ENCODE data around the gene MAPK4.

The MAPK4 gene

DNA sequence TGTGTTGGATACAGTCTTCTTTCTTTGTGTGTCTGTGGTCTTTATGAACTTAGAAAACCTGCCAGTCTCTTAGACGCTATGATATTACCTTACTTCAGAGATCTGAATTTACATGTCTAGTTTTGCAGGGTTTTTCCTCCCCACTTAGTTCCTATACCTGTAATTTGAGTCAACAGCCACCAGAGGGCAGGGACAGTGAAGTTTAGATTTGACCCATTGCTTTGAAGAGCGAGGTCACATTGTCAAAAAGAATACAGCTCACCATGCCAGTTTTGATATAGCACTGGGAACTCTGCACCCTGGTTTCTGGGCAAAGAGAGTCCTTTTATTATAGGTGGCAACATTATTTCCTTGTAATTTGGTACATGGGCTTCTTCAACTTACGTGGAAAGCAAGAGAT, 102.3 kb downstream of the MAPK4 start:
- Histone ChIP-seq H3K27ac (replicated peaks) (no peak overlapping the region), H3K4me3 (replicated peaks; ENCODE audit: insufficient read depth, low read length) (no peak overlapping the region), H3K27me3 (ENCODE audit: insufficient read depth, poor library complexity, severe bottlenecking) (peaks cover 5% of the 10 kb centered on the region)
- TF ChIP-seq, protein P1, sequence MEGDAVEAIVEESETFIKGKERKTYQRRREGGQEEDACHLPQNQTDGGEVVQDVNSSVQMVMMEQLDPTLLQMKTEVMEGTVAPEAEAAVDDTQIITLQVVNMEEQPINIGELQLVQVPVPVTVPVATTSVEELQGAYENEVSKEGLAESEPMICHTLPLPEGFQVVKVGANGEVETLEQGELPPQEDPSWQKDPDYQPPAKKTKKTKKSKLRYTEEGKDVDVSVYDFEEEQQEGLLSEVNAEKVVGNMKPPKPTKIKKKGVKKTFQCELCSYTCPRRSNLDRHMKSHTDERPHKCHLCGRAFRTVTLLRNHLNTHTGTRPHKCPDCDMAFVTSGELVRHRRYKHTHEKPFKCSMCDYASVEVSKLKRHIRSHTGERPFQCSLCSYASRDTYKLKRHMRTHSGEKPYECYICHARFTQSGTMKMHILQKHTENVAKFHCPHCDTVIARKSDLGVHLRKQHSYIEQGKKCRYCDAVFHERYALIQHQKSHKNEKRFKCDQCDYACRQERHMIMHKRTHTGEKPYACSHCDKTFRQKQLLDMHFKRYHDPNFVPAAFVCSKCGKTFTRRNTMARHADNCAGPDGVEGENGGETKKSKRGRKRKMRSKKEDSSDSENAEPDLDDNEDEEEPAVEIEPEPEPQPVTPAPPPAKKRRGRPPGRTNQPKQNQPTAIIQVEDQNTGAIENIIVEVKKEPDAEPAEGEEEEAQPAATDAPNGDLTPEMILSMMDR (IDR thresholded peaks at IDR 0.05; ENCODE audit: insufficient read depth, low read length) = peak; percentile 70
- TF ChIP-seq, protein P2, sequence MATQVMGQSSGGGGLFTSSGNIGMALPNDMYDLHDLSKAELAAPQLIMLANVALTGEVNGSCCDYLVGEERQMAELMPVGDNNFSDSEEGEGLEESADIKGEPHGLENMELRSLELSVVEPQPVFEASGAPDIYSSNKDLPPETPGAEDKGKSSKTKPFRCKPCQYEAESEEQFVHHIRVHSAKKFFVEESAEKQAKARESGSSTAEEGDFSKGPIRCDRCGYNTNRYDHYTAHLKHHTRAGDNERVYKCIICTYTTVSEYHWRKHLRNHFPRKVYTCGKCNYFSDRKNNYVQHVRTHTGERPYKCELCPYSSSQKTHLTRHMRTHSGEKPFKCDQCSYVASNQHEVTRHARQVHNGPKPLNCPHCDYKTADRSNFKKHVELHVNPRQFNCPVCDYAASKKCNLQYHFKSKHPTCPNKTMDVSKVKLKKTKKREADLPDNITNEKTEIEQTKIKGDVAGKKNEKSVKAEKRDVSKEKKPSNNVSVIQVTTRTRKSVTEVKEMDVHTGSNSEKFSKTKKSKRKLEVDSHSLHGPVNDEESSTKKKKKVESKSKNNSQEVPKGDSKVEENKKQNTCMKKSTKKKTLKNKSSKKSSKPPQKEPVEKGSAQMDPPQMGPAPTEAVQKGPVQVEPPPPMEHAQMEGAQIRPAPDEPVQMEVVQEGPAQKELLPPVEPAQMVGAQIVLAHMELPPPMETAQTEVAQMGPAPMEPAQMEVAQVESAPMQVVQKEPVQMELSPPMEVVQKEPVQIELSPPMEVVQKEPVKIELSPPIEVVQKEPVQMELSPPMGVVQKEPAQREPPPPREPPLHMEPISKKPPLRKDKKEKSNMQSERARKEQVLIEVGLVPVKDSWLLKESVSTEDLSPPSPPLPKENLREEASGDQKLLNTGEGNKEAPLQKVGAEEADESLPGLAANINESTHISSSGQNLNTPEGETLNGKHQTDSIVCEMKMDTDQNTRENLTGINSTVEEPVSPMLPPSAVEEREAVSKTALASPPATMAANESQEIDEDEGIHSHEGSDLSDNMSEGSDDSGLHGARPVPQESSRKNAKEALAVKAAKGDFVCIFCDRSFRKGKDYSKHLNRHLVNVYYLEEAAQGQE (IDR thresholded peaks at IDR 0.05; ENCODE audit: insufficient replicate concordance, low read depth) = no peak
- peak; percentile 6 to 43 for DNase-seq (ENCODE audit: low read depth in 1 of 2, low spot score in 1 of 2)

DNA sequence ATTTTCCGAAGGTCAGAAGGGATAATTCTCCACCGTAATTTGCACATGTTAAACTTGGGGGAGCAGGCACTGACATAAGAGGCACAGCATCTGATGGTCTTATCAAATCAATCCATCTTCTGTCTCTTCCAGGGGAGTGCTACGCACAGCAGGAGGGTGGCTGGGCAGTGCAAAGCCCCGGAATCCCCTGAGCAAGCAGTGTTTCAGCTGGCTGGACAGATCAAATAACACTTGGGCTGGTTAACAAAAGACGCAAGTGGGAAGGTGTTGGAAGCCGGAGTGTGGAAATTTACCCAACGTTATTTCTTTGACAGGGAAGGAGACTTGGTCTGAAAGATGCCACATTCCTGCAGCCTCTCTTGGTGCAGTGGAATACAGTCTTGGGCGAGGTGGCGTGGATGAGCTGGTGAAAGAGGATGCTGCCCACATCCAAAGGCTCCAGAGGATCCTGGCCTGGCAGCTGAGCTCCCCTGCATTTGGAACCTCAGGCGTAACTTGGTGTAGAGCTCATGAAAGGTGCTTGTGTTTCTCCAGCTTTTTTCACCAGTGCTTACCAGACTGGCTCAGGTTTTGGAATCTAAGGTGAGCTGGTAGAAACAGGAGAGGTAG, 103.0 kb downstream of the MAPK4 start:
- H3K27ac ChIP-seq (replicated peaks) = no peak overlapping the region
- no peak for DNase-seq (ENCODE audit: low read depth in 1 of 2, low spot score in 1 of 2)
- TF ChIP-seq GABPA (IDR thresholded peaks at IDR 0.05; ENCODE audit: low read depth) = no peak
- TF ChIP-seq, protein P1 (IDR thresholded peaks at IDR 0.05; ENCODE audit: insufficient read depth, low read length) = no peak
- peaks cover 6% of the 10 kb centered on the region for H3K27me3 ChIP-seq (ENCODE audit: insufficient read depth, poor library complexity, severe bottlenecking)
- H3K4me3 ChIP-seq (replicated peaks; ENCODE audit: insufficient read depth, low read length) = no peak overlapping the region

DNA sequence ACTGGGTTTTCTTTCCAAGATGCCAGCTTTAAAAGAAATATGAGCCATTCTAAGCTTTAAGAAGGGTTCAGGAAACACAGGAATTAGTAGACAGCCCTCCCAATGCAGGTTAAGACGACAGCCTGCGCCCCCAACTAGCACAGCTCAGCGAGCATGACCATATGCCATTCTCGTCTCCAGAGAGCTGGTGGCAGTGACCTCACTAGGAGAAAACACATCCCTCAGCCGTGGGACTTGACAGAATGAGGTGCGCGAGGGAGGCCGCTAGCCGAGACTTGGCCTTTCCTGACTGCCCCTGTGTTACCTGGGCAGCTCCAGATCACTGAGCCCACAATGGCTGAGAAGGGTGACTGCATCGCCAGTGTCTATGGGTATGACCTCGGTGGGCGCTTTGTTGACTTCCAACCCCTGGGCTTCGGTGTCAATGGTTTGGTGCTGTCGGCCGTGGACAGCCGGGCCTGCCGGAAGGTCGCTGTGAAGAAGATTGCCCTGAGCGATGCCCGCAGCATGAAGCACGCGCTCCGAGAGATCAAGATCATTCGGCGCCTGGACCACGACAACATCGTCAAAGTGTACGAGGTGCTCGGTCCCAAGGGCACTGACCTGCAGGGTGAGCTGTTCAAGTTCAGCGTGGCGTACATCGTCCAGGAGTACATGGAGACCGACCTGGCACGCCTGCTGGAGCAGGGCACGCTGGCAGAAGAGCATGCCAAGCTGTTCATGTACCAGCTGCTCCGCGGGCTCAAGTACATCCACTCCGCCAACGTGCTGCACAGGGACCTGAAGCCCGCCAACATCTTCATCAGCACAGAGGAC, 103.9 kb downstream of the MAPK4 start:
- no peak for DNase-seq (ENCODE audit: low read depth in 1 of 2, low spot score in 1 of 2)
- Histone ChIP-seq H3K27me3 (ENCODE audit: insufficient read depth, poor library complexity, severe bottlenecking) (peaks cover 6% of the 10 kb centered on the region), H3K27ac (replicated peaks) (no peak overlapping the region), H3K4me3 (replicated peaks; ENCODE audit: insufficient read depth, low read length) (no peak overlapping the region)
- TF ChIP-seq GABPA (IDR thresholded peaks at IDR 0.05; ENCODE audit: low read depth) = no peak
- no peak for TF ChIP-seq SPI1 (IDR thresholded peaks at IDR 0.05; ENCODE audit: borderline replicate concordance, low read depth)
- TF ChIP-seq, protein P2 (IDR thresholded peaks at IDR 0.05; ENCODE audit: insufficient replicate concordance, low read depth) = no peak
- TF ChIP-seq, protein P1 (IDR thresholded peaks at IDR 0.05; ENCODE audit: insufficient read depth, low read length) = no peak
- no peak for TF ChIP-seq POLR2AphosphoS5 (IDR thresholded peaks at IDR 0.05; ENCODE audit: low read depth)
